GM12892 (cell line): Measurements from ENCODE around the gene TMEM170A.

Source experiments
- POLR2A ChIP-seq: IDR thresholded peaks from 2 replicates; pipeline ENCODE4 v1.6.1; 2011; ENCODE audit warnings: low read depth, low read length, control low read depth
- POLR2AphosphoS5 ChIP-seq: IDR thresholded peaks from 2 replicates; pipeline ENCODE4 v1.6.1; 2011; ENCODE audit warnings: low read depth, low read length, control low read depth

- TF ChIP-seq POLR2AphosphoS5, result no peak
- TF ChIP-seq POLR2A, result no peak
Observed at GRCh38 chr16:75394941-75395340, 69.5 kb downstream of the TMEM170A start.
